NCI-H69 (cell line): ENCODE data around the gene CASKIN1.
A peak's percentile ranks its signal among the peaks of the same experiment; 100 is the strongest.

ENCODE experiments used
- DNase-seq: peaks from one replicate; lab custom pipeline; 2025; lab: John Stamatoyannopoulos, UW

The CASKIN1 gene

GRCh38 chr16:2155977-2156848 lies 40.2 kb downstream of the CASKIN1 start:
- DNase-seq, result peak; percentile 47

DNA sequence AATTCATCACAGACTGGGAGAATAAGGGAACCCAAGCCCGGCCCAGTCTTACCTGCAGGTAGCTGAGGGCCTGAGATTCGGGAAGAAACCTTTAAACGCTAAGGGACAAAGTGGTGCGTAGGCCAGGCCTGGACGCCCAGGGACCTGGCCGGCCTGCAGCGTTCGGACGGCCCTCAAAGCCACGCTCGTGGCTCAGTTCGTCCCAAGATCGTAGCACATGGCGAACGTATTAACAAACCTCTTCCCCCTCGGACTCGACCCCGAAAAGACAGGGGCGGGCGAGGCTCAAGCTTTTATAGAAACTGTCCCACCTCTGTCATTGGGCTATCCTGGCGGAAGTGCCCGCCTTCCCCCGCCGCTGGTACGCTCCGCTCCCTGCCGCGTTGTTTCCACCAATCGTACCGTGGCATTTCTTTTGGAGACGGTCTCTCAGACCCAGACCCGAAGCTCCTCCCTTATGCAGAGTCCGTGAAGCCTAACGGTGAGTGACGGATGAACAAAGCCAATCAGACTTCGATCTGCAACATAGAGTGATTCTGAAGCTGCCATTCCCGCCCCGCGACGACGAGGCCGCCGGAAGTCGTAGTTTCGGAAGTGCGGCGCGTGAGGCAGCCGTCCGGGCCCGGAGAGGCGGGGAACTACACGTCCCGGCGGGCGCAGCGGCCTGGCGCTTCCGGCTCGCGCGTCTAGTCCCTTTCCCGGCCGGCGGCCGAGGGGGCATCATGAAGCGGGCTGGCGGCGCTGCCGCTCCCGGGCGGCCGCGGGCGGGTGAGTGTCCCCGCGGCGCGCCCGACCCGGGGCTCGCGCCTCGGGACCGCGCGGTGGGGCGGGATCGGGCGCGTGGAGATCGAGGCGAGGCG lies 41.1 kb downstream of the CASKIN1 start, which contains the start of gene TRAF7:
Gene TRAF7 (plus strand): TSS at position 692 of the 860 bp plus-strand sequence. CDS start 8,139 bp downstream, outside the sequence.
- DNase-seq, result peak; percentile 100

DNA sequence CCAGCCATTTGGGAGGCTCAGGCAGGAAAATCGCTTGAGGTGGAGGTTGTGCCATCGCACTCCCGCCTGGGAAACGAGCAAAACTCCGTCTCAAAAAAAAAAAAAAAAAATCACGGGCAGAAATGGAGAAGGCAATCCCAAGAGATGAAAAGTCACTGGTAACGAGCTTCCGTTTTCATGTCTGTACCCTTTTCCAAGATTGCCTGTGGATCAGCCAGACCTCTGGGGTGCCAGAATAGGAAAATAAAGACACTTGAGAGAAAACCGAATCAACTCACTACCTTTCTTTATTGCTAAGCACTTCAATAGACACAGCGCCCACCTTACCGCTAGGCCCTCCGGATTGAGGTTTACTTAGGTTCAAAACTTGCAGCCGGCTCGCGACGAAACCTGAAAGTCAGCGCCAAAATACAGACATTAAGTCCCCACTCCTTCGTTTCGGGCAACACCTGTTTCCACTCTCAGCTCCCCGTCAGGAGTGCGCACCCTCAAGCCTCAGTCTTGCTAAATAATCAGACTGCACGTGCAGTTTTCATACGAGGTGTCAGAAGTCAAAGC lies 41.8 kb downstream of the CASKIN1 start:
- no peak for DNase-seq

DNA sequence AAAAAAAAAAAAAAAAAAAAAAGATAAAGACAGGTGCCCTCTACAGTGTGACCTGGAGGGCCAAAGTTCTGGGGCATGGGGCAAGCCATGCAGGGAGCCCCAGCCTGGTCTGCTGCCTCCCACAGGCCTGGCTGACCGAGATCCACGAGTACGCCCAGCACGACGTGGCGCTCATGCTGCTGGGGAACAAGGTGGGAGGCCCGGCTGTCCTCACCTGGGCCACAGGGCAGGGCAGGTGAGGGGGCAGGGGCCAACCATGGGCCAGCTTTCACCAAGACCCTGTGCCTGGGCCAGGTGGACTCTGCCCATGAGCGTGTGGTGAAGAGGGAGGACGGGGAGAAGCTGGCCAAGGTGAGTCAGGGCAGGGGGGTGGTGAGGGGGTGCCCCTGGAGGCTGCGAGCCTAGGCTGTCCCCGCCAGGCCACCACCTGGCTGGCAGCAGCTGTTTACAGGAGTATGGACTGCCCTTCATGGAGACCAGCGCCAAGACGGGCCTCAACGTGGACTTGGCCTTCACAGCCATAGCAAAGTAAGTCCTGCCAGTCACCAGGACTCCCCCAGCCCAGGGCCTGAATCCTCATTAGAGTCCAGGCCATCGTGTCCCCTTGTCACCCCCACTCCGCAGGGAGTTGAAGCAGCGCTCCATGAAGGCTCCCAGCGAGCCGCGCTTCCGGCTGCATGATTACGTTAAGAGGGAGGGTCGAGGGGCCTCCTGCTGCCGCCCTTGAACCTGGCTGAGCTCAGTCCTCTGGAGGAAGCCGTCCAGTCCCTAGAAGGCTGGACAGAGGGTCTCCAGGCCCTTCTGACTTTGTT lies 43.5 kb downstream of the CASKIN1 start:
- DNase-seq, result peak; percentile 62

DNA sequence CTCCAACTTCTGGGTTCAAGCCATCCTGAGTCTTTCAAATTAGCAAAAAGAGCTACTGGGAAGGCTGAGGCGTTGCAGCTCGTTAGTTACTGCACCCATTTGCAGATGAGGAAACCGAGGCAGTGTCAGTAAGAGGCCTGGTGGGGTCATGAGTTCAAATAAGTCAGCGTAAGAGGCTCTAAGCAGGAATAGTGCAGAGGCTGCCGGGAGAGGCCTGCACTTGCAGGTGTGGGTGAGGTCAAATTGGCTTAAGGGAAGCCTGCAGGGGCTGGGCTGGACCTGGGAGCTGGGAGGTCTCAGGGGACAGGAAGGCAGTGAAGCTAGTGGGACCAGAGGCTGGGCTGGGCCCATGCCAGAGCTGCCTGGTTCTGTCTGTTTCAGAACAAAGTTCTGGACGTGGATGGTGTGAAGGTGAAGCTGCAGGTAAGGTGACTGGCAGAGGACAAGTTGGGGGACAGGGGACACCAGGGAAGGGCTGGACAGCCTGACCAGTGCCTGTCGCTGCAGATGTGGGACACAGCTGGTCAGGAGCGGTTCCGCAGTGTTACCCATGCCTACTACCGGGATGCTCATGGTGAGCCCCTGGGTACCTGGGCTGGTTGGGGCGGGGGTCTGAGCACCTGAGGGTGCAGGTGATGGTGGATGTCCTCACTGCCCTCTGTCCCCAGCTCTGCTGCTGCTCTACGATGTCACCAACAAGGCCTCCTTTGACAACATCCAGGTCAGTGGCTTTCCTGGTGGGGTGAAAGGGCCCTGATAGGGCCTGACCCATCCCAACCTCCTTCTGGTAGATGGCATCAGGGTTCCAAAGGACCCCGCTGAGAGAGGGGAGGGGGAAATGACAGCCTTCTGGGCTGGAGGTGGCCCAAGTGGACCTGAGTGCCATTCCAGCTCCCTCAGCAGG lies 45.0 kb downstream of the CASKIN1 start:
- peak; percentile 58 for DNase-seq

DNA sequence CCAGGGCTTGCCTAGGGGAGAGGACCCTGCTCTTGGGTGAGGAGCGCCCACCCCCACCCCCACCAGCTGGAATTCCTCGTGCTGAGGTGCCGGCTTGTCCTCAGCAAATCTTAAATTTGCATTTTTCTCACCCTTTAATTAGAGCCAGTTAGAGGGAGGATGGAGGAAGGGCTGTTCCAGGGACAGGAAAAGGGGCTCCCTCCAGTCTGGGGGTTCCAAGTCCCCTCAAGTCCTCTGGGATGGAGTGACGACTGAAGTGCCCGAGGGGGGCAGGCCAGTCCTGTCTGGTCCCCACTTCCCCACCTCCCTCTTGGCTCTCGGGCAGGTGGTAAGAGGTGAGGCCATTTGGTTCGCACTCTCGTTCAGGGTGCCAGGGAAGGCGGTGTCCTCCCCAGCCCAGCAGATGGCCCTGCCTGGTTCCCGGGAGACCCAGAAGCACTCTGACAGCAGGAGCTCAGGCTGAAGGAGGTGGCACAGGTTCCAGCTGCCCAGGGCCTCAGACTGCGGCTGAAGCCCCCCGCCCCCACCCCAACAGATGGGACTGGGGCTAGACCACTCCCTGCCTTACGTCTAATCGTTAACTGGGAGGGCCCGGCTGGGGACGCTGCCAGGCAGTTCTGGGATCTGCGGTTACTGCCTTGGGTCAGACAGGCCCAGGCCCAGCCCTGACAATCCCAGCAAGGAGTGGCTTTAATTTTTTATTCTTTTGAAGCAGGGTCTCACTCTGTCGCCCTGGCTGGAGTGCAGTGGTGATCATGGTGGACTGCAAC lies 45.8 kb downstream of the CASKIN1 start:
- DNase-seq, result peak; percentile 93

DNA sequence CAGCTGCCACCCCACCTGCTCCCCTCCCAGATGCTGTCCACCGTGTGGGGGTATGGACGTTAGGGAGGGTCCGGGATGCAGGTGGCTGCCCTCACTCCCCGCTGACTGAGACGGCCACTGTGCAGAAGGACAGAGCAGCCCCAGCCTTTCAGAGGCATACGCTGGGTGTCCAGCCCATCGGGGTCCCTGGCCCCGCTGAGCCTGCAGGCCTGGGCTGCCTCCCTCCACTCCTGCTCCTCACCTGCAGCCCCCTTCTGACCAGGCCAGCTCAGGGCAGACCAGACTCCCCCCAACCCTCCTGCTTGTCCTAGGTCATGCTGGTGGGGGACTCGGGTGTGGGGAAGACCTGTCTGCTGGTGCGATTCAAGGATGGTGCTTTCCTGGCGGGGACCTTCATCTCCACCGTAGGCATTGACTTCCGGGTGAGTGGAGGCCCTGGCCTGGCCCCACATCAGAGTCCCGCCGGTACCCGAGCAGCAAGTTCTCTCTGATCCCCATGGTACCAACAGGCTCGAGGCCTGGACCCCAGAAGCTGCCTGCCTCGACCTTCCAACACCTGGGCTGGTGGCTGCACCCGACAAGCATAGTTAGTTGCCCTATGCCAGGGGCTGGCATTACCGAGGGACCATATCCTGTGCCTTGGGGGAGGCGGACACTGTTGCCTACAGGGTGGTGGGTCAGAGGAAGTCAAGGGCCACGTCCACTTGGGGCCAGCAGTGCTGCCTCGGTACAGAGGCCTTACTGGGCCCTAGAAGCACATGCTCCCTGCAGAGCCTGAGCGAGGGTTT lies 46.6 kb downstream of the CASKIN1 start:
- DNase-seq, result peak; percentile 47

- DNase-seq, result peak; percentile 68
These were observed 47.4 kb downstream of the CASKIN1 start for GRCh38 chr16:2148714-2149629.

GRCh38 chr16:2147981-2148671 lies 48.3 kb downstream of the CASKIN1 start, which contains the start of gene RAB26:
Gene RAB26 (plus strand): TSS chr16:2148625. CDS start chr16:2148784, 159 bp downstream.
- peak; percentile 99 for DNase-seq

- no peak for DNase-seq
These were observed 49.0 kb downstream of the CASKIN1 start for GRCh38 chr16:2147378-2147777.

DNA sequence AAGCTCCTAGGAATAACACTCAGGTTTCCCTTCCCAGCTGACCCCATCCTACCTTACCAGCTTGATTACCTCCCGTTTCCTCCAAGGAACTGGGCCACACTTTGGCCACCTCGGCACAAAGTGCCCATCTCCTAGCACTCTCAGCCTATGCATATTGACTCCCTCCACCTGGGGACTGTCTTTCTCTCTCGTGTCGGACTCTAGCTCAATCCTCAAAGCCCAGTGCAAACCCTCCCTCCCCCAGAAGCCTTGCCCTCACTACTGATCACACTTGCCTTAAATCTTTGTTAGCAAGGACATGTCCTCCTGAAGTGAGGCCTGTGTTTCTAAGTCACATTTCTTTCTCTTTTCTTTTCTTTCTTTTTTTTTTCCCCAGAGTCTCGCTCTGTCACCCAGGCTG lies 50.6 kb downstream of the CASKIN1 start:
- no peak for DNase-seq

DNA sequence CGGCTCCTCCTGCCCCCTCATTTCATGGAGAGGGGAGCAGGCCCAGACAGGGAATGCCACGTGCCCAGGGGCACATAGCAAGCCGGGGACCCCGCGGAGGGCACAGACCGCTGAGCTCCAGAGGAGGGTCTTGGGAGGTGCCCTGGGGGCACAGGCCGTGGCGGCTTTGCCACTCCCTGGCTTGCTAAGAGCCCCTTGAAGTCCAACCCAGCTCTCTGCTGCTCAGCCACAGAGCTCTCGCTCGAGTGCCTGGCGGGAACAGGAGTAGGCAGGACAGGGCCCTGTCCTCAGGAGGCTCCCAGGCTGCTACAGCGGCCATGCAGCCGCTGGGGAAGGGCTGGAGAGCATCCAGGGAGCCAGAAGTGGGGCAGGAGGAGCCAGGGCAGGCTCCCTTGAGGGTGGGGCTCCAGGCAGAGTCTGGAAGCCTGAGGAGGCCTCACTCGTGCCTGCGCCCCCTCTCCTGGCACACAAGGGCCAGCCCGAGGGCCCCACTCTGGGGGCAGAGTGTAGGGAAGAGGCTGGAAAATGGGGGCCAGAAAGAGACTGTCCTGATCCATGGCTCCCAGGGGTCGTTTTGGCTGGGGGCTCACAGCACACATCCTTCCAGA lies 52.4 kb downstream of the CASKIN1 start:
- DNase-seq, result no peak

- peak; percentile 37 for DNase-seq
These were observed 53.2 kb downstream of the CASKIN1 start for GRCh38 chr16:2142942-2143877.

- peak; percentile 95 for DNase-seq
These were observed 60.5 kb downstream of the CASKIN1 start, which contains the start of gene PKD1 for GRCh38 chr16:2135770-2136490. Gene PKD1 (minus strand): TSS chr16:2135898. CDS start chr16:2135689, 209 bp downstream.

DNA sequence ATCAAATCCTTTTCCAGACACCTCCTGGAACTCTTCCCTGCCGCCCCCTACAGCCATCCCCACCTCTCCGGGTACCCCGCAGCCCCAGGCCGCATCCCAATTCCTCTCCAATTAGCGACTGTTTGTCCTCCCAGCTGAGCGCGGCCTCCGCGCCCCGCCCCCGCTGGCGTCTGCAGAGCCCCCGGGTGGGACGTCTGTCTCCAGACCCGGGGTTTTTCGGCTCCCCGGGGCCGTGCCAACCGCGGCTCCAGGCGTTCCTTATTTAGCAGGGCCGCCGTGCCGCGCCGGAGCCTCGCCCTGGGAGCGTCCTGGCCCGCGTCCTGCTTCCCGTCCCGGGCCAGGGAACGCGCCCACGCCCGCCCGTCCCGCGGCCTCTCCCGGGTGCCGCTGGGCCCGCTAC lies 61.3 kb downstream of the CASKIN1 start:
- peak; percentile 35 for DNase-seq
